Dendritic cell treated with granulocyte-macrophage colony-stimulating factor and Interleukin-4, amounts not matched to agents 40 ng/mL and 50 ng/mL, for 4 days (primary cell): ENCODE results near the gene SLC12A6.
A peak's percentile ranks its signal among the peaks of the same experiment; 100 is the strongest.
"Not testable (repeated sequence)": the region's sequence is repeated elsewhere in the genome, so short reads cannot be mapped to it uniquely, and the experiment has no call there.

ENCODE experiments used
- H3K27ac Mint-ChIP-seq: one replicate; pipeline ENCODE4 v1.8.0; 2022; ENCODE audit warnings: mild to moderate bottlenecking, mixed read lengths
- H3K27me3 Mint-ChIP-seq: one replicate; pipeline ENCODE4 v1.8.0; 2022; ENCODE audit warnings: mild to moderate bottlenecking, mixed read lengths
- H3K36me3 Mint-ChIP-seq: one replicate; pipeline ENCODE4 v1.8.0; 2022; ENCODE audit warnings: low read depth, mixed read lengths
- H3K4me1 Mint-ChIP-seq: one replicate; pipeline ENCODE4 v1.8.0; 2022; ENCODE audit warnings: low read depth, mixed read lengths
- H3K4me3 Mint-ChIP-seq: one replicate; pipeline ENCODE4 v1.8.0; 2022; ENCODE audit warnings: mild to moderate bottlenecking, moderate library complexity, mixed read lengths
- H3K9me3 Mint-ChIP-seq: one replicate; pipeline ENCODE4 v1.8.0; 2022; ENCODE audit warnings: mixed read lengths
- intact Hi-C: fragments of 100-400 bp; cut with micrococcal nuclease; formaldehyde crosslinking; loops from one replicate; pipeline ENCODE4 v1.15.0; 2022

The SLC12A6 gene

GRCh38 chr15:34365091-34365825 lies 27.7 kb upstream of the SLC12A6 start:
- intact Hi-C loops: loop anchor here (10.0 kb wide), 1 partner anchor 260 kb away; the partner anchor contains the start of genes EMC7 and PGBD4
- H3K27ac Mint-ChIP-seq: no peak overlapping the region
- H3K9me3 Mint-ChIP-seq: no peaks in the 10 kb centered on the region
- H3K36me3 Mint-ChIP-seq: peaks cover 50% of the 10 kb centered on the region
- H3K4me3 Mint-ChIP-seq: peak overlapping the region; percentile 92
- peaks cover 58% of the 10 kb centered on the region for H3K4me1 Mint-ChIP-seq
- H3K27me3 Mint-ChIP-seq: no peaks in the 10 kb centered on the region

GRCh38 chr15:34364041-34364440 lies 26.5 kb upstream of the SLC12A6 start:
- H3K27ac Mint-ChIP-seq: no peak overlapping the region
- H3K27me3 Mint-ChIP-seq: no peaks in the 10 kb centered on the region
- H3K4me1 Mint-ChIP-seq: peaks cover 62% of the 10 kb centered on the region
- H3K9me3 Mint-ChIP-seq: no peaks in the 10 kb centered on the region
- peaks cover 62% of the 10 kb centered on the region for H3K36me3 Mint-ChIP-seq
- H3K4me3 Mint-ChIP-seq: no peak overlapping the region
- intact Hi-C loops: loop anchor here (10.0 kb wide), 1 partner anchor 259 kb away; the partner anchor contains the start of genes EMC7 and PGBD4

- Mint-ChIP-seq H3K4me1 (peaks cover 55% of the 10 kb centered on the region), H3K27ac (peak overlapping the region; percentile 26), H3K9me3 (no peaks in the 10 kb centered on the region), H3K27me3 (no peaks in the 10 kb centered on the region), H3K4me3 (no peak overlapping the region), H3K36me3 (peaks cover 72% of the 10 kb centered on the region)
- intact Hi-C loops: loop anchor here (10.0 kb wide), 1 partner anchor 257 kb away; the partner anchor contains the start of genes EMC7 and PGBD4
These were observed 24.6 kb upstream of the SLC12A6 start for GRCh38 chr15:34362047-34362773.

- Mint-ChIP-seq H3K36me3 (peaks cover 68% of the 10 kb centered on the region), H3K27ac (no peak overlapping the region), H3K27me3 (no peaks in the 10 kb centered on the region), H3K4me3 (no peak overlapping the region), H3K9me3 (no peaks in the 10 kb centered on the region), H3K4me1 (peaks cover 48% of the 10 kb centered on the region)
- intact Hi-C loops: loop anchor here (10.0 kb wide), 1 partner anchor 256 kb away; the partner anchor contains the start of genes EMC7 and PGBD4
These were observed 23.7 kb upstream of the SLC12A6 start for GRCh38 chr15:34361278-34361677.

GRCh38 chr15:34360298-34360697 lies 22.7 kb upstream of the SLC12A6 start:
- intact Hi-C loops: loop anchor here (10.0 kb wide), 1 partner anchor 255 kb away; the partner anchor contains the start of genes EMC7 and PGBD4
- Mint-ChIP-seq H3K4me3 (no peak overlapping the region), H3K27ac (no peak overlapping the region), H3K9me3 (no peaks in the 10 kb centered on the region), H3K27me3 (no peaks in the 10 kb centered on the region), H3K36me3 (peaks cover 78% of the 10 kb centered on the region), H3K4me1 (peaks cover 39% of the 10 kb centered on the region)

- no peak overlapping the region for H3K4me3 Mint-ChIP-seq
- intact Hi-C loops: no loop called here
- no peak overlapping the region for H3K27ac Mint-ChIP-seq
- no peaks in the 10 kb centered on the region for H3K9me3 Mint-ChIP-seq
- H3K36me3 Mint-ChIP-seq: peaks cover 86% of the 10 kb centered on the region
- H3K27me3 Mint-ChIP-seq: no peaks in the 10 kb centered on the region
- H3K4me1 Mint-ChIP-seq: peaks cover 31% of the 10 kb centered on the region
These were observed 21.8 kb upstream of the SLC12A6 start for GRCh38 chr15:34359416-34359815.

- no peaks in the 10 kb centered on the region for H3K9me3 Mint-ChIP-seq
- no peak overlapping the region for H3K27ac Mint-ChIP-seq
- H3K27me3 Mint-ChIP-seq: no peaks in the 10 kb centered on the region
- peaks cover 86% of the 10 kb centered on the region for H3K36me3 Mint-ChIP-seq
- peaks cover 33% of the 10 kb centered on the region for H3K4me1 Mint-ChIP-seq
- intact Hi-C loops: no loop called here
- no peak overlapping the region for H3K4me3 Mint-ChIP-seq
These were observed 21.4 kb upstream of the SLC12A6 start for GRCh38 chr15:34358948-34359347.

- intact Hi-C loops: no loop called here
- H3K27ac Mint-ChIP-seq: no peak overlapping the region
- no peak overlapping the region for H3K4me3 Mint-ChIP-seq
- H3K4me1 Mint-ChIP-seq: peaks cover 29% of the 10 kb centered on the region
- peaks cover 81% of the 10 kb centered on the region for H3K36me3 Mint-ChIP-seq
- no peaks in the 10 kb centered on the region for H3K27me3 Mint-ChIP-seq
- H3K9me3 Mint-ChIP-seq: no peaks in the 10 kb centered on the region
These were observed 20.8 kb upstream of the SLC12A6 start for GRCh38 chr15:34358367-34358766.

GRCh38 chr15:34357653-34358052 lies 20.1 kb upstream of the SLC12A6 start:
- H3K4me1 Mint-ChIP-seq: peaks cover 23% of the 10 kb centered on the region
- no peaks in the 10 kb centered on the region for H3K9me3 Mint-ChIP-seq
- H3K4me3 Mint-ChIP-seq: no peak overlapping the region
- H3K27ac Mint-ChIP-seq: no peak overlapping the region
- peaks cover 74% of the 10 kb centered on the region for H3K36me3 Mint-ChIP-seq
- no peaks in the 10 kb centered on the region for H3K27me3 Mint-ChIP-seq
- intact Hi-C loops: no loop called here

GRCh38 chr15:34355241-34355640 lies 17.7 kb upstream of the SLC12A6 start:
- Mint-ChIP-seq H3K27ac (no peak overlapping the region), H3K4me3 (no peak overlapping the region), H3K27me3 (no peaks in the 10 kb centered on the region), H3K4me1 (peaks cover 17% of the 10 kb centered on the region), H3K36me3 (peaks cover 52% of the 10 kb centered on the region), H3K9me3 (no peaks in the 10 kb centered on the region)
- intact Hi-C loops: no loop called here

- no peak overlapping the region for H3K27ac Mint-ChIP-seq
These were observed 16.7 kb upstream of the SLC12A6 start for GRCh38 chr15:34354286-34354685.

GRCh38 chr15:34353627-34354026 lies 16.0 kb upstream of the SLC12A6 start:
- intact Hi-C loops: no loop called here
- H3K4me3 Mint-ChIP-seq: no peak overlapping the region
- peaks cover 36% of the 10 kb centered on the region for H3K36me3 Mint-ChIP-seq
- H3K27me3 Mint-ChIP-seq: no peaks in the 10 kb centered on the region
- H3K9me3 Mint-ChIP-seq: no peaks in the 10 kb centered on the region
- H3K27ac Mint-ChIP-seq: no peak overlapping the region
- peaks cover 5% of the 10 kb centered on the region for H3K4me1 Mint-ChIP-seq

More at GRCh38 chr15:34354286-34354685, 16.7 kb upstream of the SLC12A6 start:
- no peak overlapping the region for H3K4me3 Mint-ChIP-seq
- H3K36me3 Mint-ChIP-seq: peaks cover 42% of the 10 kb centered on the region
- intact Hi-C loops: no loop called here
- H3K27me3 Mint-ChIP-seq: no peaks in the 10 kb centered on the region
- H3K9me3 Mint-ChIP-seq: no peaks in the 10 kb centered on the region
- H3K4me1 Mint-ChIP-seq: peaks cover 7% of the 10 kb centered on the region

- intact Hi-C loops, H3K4me1 Mint-ChIP-seq, H3K27ac Mint-ChIP-seq, H3K27me3 Mint-ChIP-seq, H3K9me3 Mint-ChIP-seq, H3K4me3 Mint-ChIP-seq: not testable (repeated sequence)
- peaks cover 31% of the 10 kb centered on the region for H3K36me3 Mint-ChIP-seq
These were observed 15.4 kb upstream of the SLC12A6 start for GRCh38 chr15:34352996-34353395.

GRCh38 chr15:34349769-34350168 lies 12.2 kb upstream of the SLC12A6 start:
- Mint-ChIP-seq H3K27me3 (no peaks in the 10 kb centered on the region), H3K9me3 (no peaks in the 10 kb centered on the region), H3K4me1 (peaks cover 5% of the 10 kb centered on the region), H3K4me3 (no peak overlapping the region), H3K27ac (no peak overlapping the region), H3K36me3 (peaks cover 4% of the 10 kb centered on the region)
- intact Hi-C loops: no loop called here
